HEK293 (cell line): Measurements from ENCODE around the gene MEOX1.
A peak's percentile ranks its signal among the peaks of the same experiment; 100 is the strongest.

Source experiments
- GFI1B ChIP-seq: fragments of 450-650 bp; formaldehyde crosslinking; IDR thresholded peaks from 2 replicates; pipeline ENCODE4 v1.5.1; 2016; ENCODE audit warnings: missing biosample characterization, missing genetic modification characterization
- KLF7 ChIP-seq: fragments of 450-650 bp; formaldehyde crosslinking; IDR thresholded peaks from 2 replicates; pipeline ENCODE4 v1.5.1; 2016; ENCODE audit warnings: missing biosample characterization, missing genetic modification characterization, borderline replicate concordance
- ZBTB17 ChIP-seq: fragments of 450-650 bp; formaldehyde crosslinking; IDR thresholded peaks from 2 replicates; pipeline ENCODE4 v1.5.1; 2016; ENCODE audit warnings: missing biosample characterization, missing genetic modification characterization
- ZBTB20 ChIP-seq: fragments of 450-650 bp; formaldehyde crosslinking; IDR thresholded peaks from 2 replicates; pipeline ENCODE4 v1.5.1; 2016; ENCODE audit warnings: missing biosample characterization, missing genetic modification characterization
- ZBTB48 ChIP-seq: fragments of 450-650 bp; formaldehyde crosslinking; IDR thresholded peaks from 2 replicates; pipeline ENCODE4 v1.5.1; 2016; ENCODE audit warnings: missing biosample characterization, missing genetic modification characterization
- ZIC2 ChIP-seq: fragments of 450-650 bp; formaldehyde crosslinking; IDR thresholded peaks from 2 replicates; pipeline ENCODE4 v1.5.1; 2016; ENCODE audit warnings: missing biosample characterization, missing genetic modification characterization
- ZNF114 ChIP-seq: fragments of 450-650 bp; formaldehyde crosslinking; IDR thresholded peaks from 2 replicates; pipeline ENCODE4 v1.5.0; 2017; ENCODE audit warnings: missing biosample characterization, missing genetic modification characterization
- ZNF132 ChIP-seq: fragments of 450-650 bp; formaldehyde crosslinking; IDR thresholded peaks from 2 replicates; pipeline ENCODE4 v1.5.1; 2017; ENCODE audit warnings: missing biosample characterization, missing genetic modification characterization, borderline replicate concordance
- ZNF138 ChIP-seq: fragments of 450-650 bp; formaldehyde crosslinking; IDR thresholded peaks from 2 replicates; pipeline ENCODE4 v1.5.1; 2016; ENCODE audit warnings: missing biosample characterization, missing genetic modification characterization, borderline replicate concordance
- ZNF155 ChIP-seq: fragments of 450-650 bp; formaldehyde crosslinking; IDR thresholded peaks from 2 replicates; pipeline ENCODE4 v1.5.1; 2016; ENCODE audit warnings: missing biosample characterization, missing genetic modification characterization
- ZNF350 ChIP-seq: fragments of 450-650 bp; formaldehyde crosslinking; IDR thresholded peaks from 2 replicates; pipeline ENCODE4 v1.5.0; 2017; ENCODE audit warnings: missing biosample characterization, mild to moderate bottlenecking, missing genetic modification characterization
- ZNF404 ChIP-seq: fragments of 450-650 bp; formaldehyde crosslinking; IDR thresholded peaks from 2 replicates; pipeline ENCODE4 v1.5.1; 2017; ENCODE audit warnings: missing biosample characterization, missing genetic modification characterization
- ZNF529 ChIP-seq: fragments of 450-650 bp; formaldehyde crosslinking; IDR thresholded peaks from 2 replicates; pipeline ENCODE4 v1.5.1; 2017; ENCODE audit warnings: missing genetic modification characterization, missing biosample characterization; ENCODE audit not compliant: insufficient replicate concordance
- ZNF677 ChIP-seq: fragments of 450-650 bp; IDR thresholded peaks from 2 replicates; pipeline ENCODE4 v1.5.0; 2018; ENCODE audit warnings: missing biosample characterization, mild to moderate bottlenecking, missing genetic modification characterization, moderate library complexity
- ZNF792 ChIP-seq: fragments of 450-650 bp; formaldehyde crosslinking; IDR thresholded peaks from 2 replicates; pipeline ENCODE4 v1.5.1; 2016; ENCODE audit warnings: missing biosample characterization, missing genetic modification characterization
- ZNF830 ChIP-seq: fragments of 450-650 bp; IDR thresholded peaks from 2 replicates; pipeline ENCODE4 v1.5.0; 2018; ENCODE audit warnings: missing biosample characterization, missing genetic modification characterization, low read depth, mild to moderate bottlenecking, moderate library complexity
- ZNF843 ChIP-seq: fragments of 450-650 bp; formaldehyde crosslinking; IDR thresholded peaks from 2 replicates; pipeline ENCODE4 v1.5.1; 2016; ENCODE audit warnings: missing biosample characterization, missing genetic modification characterization
- ZSCAN23 ChIP-seq: fragments of 450-650 bp; formaldehyde crosslinking; IDR thresholded peaks from 2 replicates; pipeline ENCODE4 v1.5.1; 2016; ENCODE audit warnings: missing biosample characterization, missing genetic modification characterization
- TF ChIP-seq, protein P1 (sequence below): fragments of 450-650 bp; IDR thresholded peaks from 2 replicates; pipeline ENCODE4 v1.5.1; 2018; ENCODE audit warnings: missing biosample characterization, mild to moderate bottlenecking, missing genetic modification characterization
- TF ChIP-seq, protein P2 (sequence below): fragments of 450-650 bp; formaldehyde crosslinking; IDR thresholded peaks from 2 replicates; pipeline ENCODE4 v1.5.1; 2016; ENCODE audit warnings: missing biosample characterization, missing genetic modification characterization, borderline replicate concordance
- TF ChIP-seq, protein P3 (sequence below): fragments of 450-650 bp; formaldehyde crosslinking; IDR thresholded peaks from 2 replicates; pipeline ENCODE4 v1.5.1; 2017; ENCODE audit warnings: missing biosample characterization, missing genetic modification characterization
- TF ChIP-seq, protein P4 (sequence below): fragments of 450-650 bp; formaldehyde crosslinking; IDR thresholded peaks from 2 replicates; pipeline ENCODE4 v1.5.1; 2016; ENCODE audit warnings: missing biosample characterization, missing genetic modification characterization
- TF ChIP-seq, protein P5 (sequence below): fragments of 450-650 bp; formaldehyde crosslinking; conservative IDR thresholded peaks from 2 replicates; pipeline ENCODE4 v1.5.1; 2016; ENCODE audit warnings: low read depth, missing biosample characterization, missing genetic modification characterization

Gene MEOX1

DNA sequence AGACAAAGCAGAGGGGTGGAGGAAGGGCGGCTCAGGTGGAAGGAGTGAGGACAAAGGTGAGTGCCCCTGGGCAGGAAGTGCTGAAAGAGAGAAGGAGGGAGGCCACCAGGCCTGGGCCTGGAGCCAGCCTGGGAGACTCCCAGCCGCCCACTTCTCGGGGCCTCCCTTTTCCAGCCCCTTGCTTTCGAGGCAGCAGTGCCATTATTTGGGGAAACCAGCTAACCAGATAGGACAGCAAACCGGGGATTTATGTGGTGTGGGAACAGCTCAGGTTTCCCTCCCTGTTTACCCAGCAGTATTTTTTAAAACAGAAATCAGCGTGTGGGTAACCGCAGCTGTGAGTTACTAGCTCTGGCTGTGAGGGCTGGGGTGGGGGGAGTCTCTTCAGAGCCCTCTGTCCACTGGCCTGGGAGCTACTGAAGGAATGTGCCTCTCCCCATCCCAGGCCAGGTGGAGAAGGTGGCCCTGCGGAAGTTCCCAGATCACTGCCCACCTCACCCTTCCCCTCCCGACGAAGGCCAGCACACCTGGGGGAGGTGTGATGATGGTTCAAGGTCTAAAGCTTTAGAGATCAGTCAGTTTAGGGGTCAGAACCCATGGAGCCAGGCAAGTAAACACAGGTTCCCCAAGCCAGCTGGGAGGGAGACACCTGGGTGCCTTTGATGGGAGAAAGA is 8.4 kb upstream of the MEOX1 start (continued):
- TF ChIP-seq, protein P1, sequence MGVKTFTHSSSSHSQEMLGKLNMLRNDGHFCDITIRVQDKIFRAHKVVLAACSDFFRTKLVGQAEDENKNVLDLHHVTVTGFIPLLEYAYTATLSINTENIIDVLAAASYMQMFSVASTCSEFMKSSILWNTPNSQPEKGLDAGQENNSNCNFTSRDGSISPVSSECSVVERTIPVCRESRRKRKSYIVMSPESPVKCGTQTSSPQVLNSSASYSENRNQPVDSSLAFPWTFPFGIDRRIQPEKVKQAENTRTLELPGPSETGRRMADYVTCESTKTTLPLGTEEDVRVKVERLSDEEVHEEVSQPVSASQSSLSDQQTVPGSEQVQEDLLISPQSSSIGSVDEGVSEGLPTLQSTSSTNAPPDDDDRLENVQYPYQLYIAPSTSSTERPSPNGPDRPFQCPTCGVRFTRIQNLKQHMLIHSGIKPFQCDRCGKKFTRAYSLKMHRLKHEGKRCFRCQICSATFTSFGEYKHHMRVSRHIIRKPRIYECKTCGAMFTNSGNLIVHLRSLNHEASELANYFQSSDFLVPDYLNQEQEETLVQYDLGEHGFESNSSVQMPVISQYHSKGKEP (tag by site-specific recombination), result peak; percentile 92
- TF ChIP-seq ZBTB20 (tag by site-specific recombination), result 0 out of 2 replicates have a peak, but pooled peaks have one; percentile 36
- peak; percentile 99 for TF ChIP-seq ZNF843
- no peak for TF ChIP-seq ZNF677 (tag by site-specific recombination)
- TF ChIP-seq ZNF529 (tag by site-specific recombination), result no peak
- no peak for TF ChIP-seq ZNF138
- TF ChIP-seq ZIC2 (tag by site-specific recombination), result peak; percentile 97
- no peak for TF ChIP-seq ZNF155 (tag by site-specific recombination)
- no peak for TF ChIP-seq ZNF114
- TF ChIP-seq, protein P2, sequence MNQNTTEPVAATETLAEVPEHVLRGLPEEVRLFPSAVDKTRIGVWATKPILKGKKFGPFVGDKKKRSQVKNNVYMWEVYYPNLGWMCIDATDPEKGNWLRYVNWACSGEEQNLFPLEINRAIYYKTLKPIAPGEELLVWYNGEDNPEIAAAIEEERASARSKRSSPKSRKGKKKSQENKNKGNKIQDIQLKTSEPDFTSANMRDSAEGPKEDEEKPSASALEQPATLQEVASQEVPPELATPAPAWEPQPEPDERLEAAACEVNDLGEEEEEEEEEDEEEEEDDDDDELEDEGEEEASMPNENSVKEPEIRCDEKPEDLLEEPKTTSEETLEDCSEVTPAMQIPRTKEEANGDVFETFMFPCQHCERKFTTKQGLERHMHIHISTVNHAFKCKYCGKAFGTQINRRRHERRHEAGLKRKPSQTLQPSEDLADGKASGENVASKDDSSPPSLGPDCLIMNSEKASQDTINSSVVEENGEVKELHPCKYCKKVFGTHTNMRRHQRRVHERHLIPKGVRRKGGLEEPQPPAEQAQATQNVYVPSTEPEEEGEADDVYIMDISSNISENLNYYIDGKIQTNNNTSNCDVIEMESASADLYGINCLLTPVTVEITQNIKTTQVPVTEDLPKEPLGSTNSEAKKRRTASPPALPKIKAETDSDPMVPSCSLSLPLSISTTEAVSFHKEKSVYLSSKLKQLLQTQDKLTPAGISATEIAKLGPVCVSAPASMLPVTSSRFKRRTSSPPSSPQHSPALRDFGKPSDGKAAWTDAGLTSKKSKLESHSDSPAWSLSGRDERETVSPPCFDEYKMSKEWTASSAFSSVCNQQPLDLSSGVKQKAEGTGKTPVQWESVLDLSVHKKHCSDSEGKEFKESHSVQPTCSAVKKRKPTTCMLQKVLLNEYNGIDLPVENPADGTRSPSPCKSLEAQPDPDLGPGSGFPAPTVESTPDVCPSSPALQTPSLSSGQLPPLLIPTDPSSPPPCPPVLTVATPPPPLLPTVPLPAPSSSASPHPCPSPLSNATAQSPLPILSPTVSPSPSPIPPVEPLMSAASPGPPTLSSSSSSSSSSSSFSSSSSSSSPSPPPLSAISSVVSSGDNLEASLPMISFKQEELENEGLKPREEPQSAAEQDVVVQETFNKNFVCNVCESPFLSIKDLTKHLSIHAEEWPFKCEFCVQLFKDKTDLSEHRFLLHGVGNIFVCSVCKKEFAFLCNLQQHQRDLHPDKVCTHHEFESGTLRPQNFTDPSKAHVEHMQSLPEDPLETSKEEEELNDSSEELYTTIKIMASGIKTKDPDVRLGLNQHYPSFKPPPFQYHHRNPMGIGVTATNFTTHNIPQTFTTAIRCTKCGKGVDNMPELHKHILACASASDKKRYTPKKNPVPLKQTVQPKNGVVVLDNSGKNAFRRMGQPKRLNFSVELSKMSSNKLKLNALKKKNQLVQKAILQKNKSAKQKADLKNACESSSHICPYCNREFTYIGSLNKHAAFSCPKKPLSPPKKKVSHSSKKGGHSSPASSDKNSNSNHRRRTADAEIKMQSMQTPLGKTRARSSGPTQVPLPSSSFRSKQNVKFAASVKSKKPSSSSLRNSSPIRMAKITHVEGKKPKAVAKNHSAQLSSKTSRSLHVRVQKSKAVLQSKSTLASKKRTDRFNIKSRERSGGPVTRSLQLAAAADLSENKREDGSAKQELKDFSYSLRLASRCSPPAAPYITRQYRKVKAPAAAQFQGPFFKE (tag by site-specific recombination), result no peak
- no peak; the same call in 1 of the 2 replicates for TF ChIP-seq ZBTB17 (tag by site-specific recombination)
- TF ChIP-seq ZNF792, result no peak
- TF ChIP-seq ZNF404 (tag by site-specific recombination), result no peak
- TF ChIP-seq, protein P3, sequence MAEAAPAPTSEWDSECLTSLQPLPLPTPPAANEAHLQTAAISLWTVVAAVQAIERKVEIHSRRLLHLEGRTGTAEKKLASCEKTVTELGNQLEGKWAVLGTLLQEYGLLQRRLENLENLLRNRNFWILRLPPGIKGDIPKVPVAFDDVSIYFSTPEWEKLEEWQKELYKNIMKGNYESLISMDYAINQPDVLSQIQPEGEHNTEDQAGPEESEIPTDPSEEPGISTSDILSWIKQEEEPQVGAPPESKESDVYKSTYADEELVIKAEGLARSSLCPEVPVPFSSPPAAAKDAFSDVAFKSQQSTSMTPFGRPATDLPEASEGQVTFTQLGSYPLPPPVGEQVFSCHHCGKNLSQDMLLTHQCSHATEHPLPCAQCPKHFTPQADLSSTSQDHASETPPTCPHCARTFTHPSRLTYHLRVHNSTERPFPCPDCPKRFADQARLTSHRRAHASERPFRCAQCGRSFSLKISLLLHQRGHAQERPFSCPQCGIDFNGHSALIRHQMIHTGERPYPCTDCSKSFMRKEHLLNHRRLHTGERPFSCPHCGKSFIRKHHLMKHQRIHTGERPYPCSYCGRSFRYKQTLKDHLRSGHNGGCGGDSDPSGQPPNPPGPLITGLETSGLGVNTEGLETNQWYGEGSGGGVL, result peak; percentile 91
- TF ChIP-seq ZBTB48 (tag by site-specific recombination), result 0 out of 2 replicates have a peak, but pooled peaks have one; percentile 37
- peak; percentile 96 for TF ChIP-seq GFI1B
- TF ChIP-seq, protein P4, sequence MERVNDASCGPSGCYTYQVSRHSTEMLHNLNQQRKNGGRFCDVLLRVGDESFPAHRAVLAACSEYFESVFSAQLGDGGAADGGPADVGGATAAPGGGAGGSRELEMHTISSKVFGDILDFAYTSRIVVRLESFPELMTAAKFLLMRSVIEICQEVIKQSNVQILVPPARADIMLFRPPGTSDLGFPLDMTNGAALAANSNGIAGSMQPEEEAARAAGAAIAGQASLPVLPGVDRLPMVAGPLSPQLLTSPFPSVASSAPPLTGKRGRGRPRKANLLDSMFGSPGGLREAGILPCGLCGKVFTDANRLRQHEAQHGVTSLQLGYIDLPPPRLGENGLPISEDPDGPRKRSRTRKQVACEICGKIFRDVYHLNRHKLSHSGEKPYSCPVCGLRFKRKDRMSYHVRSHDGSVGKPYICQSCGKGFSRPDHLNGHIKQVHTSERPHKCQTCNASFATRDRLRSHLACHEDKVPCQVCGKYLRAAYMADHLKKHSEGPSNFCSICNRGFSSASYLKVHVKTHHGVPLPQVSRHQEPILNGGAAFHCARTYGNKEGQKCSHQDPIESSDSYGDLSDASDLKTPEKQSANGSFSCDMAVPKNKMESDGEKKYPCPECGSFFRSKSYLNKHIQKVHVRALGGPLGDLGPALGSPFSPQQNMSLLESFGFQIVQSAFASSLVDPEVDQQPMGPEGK, result peak; percentile 97
- peak; percentile 82; the same call in 1 of the 2 replicates for TF ChIP-seq ZSCAN23 (tag by site-specific recombination)
- no peak for TF ChIP-seq ZNF132 (tag by site-specific recombination)
- no peak for TF ChIP-seq ZNF350 (tag by site-specific recombination)
- TF ChIP-seq, protein P5, sequence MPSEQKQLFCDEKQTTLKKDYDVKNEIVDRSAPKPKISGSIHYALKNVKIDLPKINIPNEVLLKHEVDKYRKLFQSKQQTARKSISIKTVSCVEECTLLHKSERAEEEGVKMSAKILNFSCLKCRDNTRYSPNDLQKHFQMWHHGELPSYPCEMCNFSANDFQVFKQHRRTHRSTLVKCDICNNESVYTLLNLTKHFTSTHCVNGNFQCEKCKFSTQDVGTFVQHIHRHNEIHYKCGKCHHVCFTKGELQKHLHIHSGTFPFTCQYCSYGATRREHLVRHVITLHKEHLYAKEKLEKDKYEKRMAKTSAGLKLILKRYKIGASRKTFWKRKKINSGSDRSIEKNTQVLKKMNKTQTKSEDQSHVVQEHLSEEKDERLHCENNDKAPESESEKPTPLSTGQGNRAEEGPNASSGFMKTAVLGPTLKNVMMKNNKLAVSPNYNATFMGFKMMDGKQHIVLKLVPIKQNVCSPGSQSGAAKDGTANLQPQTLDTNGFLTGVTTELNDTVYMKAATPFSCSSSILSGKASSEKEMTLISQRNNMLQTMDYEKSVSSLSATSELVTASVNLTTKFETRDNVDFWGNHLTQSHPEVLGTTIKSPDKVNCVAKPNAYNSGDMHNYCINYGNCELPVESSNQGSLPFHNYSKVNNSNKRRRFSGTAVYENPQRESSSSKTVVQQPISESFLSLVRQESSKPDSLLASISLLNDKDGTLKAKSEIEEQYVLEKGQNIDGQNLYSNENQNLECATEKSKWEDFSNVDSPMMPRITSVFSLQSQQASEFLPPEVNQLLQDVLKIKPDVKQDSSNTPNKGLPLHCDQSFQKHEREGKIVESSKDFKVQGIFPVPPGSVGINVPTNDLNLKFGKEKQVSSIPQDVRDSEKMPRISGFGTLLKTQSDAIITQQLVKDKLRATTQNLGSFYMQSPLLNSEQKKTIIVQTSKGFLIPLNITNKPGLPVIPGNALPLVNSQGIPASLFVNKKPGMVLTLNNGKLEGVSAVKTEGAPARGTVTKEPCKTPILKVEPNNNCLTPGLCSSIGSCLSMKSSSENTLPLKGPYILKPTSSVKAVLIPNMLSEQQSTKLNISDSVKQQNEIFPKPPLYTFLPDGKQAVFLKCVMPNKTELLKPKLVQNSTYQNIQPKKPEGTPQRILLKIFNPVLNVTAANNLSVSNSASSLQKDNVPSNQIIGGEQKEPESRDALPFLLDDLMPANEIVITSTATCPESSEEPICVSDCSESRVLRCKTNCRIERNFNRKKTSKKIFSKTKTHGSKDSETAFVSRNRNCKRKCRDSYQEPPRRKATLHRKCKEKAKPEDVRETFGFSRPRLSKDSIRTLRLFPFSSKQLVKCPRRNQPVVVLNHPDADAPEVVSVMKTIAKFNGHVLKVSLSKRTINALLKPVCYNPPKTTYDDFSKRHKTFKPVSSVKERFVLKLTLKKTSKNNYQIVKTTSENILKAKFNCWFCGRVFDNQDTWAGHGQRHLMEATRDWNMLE (tag by site-specific recombination), result no peak
- peak; percentile 88 for TF ChIP-seq KLF7 (tag by site-specific recombination)
- TF ChIP-seq ZNF830 (tag by site-specific recombination), result no peak
